H9 (cell line): Measurements from ENCODE around the gene ACSL6. TPM values are rescaled to one million over a fixed set of nuclear protein-coding genes. Genes with fewer than 3 reads are reported as not detected.
A peak's percentile ranks its signal among the peaks of the same experiment; 100 is the strongest.

Source experiments
- DNase-seq: peaks from one replicate; pipeline ENCODE4 v3.0.0-alpha.2; 2017
- H2AFZ ChIP-seq: one replicate; pipeline ENCODE4 v1.6.1; 2013; ENCODE audit warnings: mild to moderate bottlenecking, low read length, control low read depth, moderate library complexity
- H2AK5ac ChIP-seq: 2 replicates; pipeline ENCODE4 v1.6.1; 2013; ENCODE audit warnings: low read length, control low read depth, mixed read lengths; ENCODE audit not compliant: insufficient read length
- H2BK120ac ChIP-seq: one replicate; pipeline ENCODE4 v1.6.1; 2013; ENCODE audit warnings: low read depth, mild to moderate bottlenecking, low read length, control low read depth, inconsistent platforms; ENCODE audit not compliant: poor library complexity, severe bottlenecking
- H2BK12ac ChIP-seq: 2 replicates; pipeline ENCODE4 v1.6.1; 2013; ENCODE audit warnings: low read length, control low read depth, mixed read lengths, low read depth; ENCODE audit not compliant: insufficient read length
- H2BK15ac ChIP-seq: 2 replicates; pipeline ENCODE4 v1.6.1; 2013; ENCODE audit warnings: low read depth, low read length, control low read depth
- H2BK20ac ChIP-seq: one replicate; pipeline ENCODE4 v1.6.1; 2013; ENCODE audit warnings: low read depth, mild to moderate bottlenecking, low read length, control low read depth, inconsistent platforms; ENCODE audit not compliant: poor library complexity, severe bottlenecking
- H2BK5ac ChIP-seq: 2 replicates; pipeline ENCODE4 v1.6.1; 2013; ENCODE audit warnings: low read length, control low read depth, mixed read lengths; ENCODE audit not compliant: insufficient read length
- H3K14ac ChIP-seq: 2 replicates; pipeline ENCODE4 v1.6.1; 2013; ENCODE audit warnings: low read length, control low read depth; ENCODE audit not compliant: insufficient read depth
- H3K18ac ChIP-seq: 2 replicates; pipeline ENCODE4 v1.6.1; 2013; ENCODE audit warnings: low read depth, mild to moderate bottlenecking, mixed read lengths, low read length, control low read depth; ENCODE audit not compliant: insufficient read length
- H3K23ac ChIP-seq: 2 replicates; pipeline ENCODE4 v1.6.1; 2013; ENCODE audit warnings: low read length, control low read depth, mixed read lengths, low read depth; ENCODE audit not compliant: insufficient read length
- H3K23me2 ChIP-seq: 2 replicates; pipeline ENCODE4 v1.6.1; 2013; ENCODE audit warnings: low read depth, mild to moderate bottlenecking, mixed read lengths, low read length, control low read depth; ENCODE audit not compliant: insufficient read length, poor library complexity, severe bottlenecking
- H3K27ac ChIP-seq: 2 replicates; pipeline ENCODE4 v1.5.1; 2013; ENCODE audit warnings: low read length, control low read depth, mixed read lengths, low read depth; ENCODE audit not compliant: insufficient read length
- H3K27me3 ChIP-seq: 2 replicates; pipeline ENCODE4 v1.6.1; 2013; ENCODE audit warnings: low read length, control low read depth, inconsistent platforms; ENCODE audit not compliant: insufficient read depth
- H3K4ac ChIP-seq: 2 replicates; pipeline ENCODE4 v1.6.1; 2013; ENCODE audit warnings: low read depth, mild to moderate bottlenecking, control low read depth, inconsistent platforms, low read length, moderate library complexity
- H3K4me1 ChIP-seq: 2 replicates; pipeline ENCODE4 v1.6.1; 2013; ENCODE audit warnings: low read length, control low read depth, inconsistent platforms; ENCODE audit not compliant: insufficient read depth
- H3K4me2 ChIP-seq: 2 replicates; pipeline ENCODE4 v1.6.1; 2013; ENCODE audit warnings: low read length, control low read depth, mixed read lengths; ENCODE audit not compliant: insufficient read length, insufficient read depth
- H3K56ac ChIP-seq: 2 replicates; pipeline ENCODE4 v1.6.1; 2013; ENCODE audit warnings: low read depth, mild to moderate bottlenecking, mixed read lengths, low read length, control low read depth; ENCODE audit not compliant: insufficient read length
- H3K79me1 ChIP-seq: 2 replicates; pipeline ENCODE4 v1.6.1; 2013; ENCODE audit warnings: low read depth, mild to moderate bottlenecking, moderate library complexity, low read length, control low read depth, inconsistent platforms; ENCODE audit not compliant: insufficient read depth, poor library complexity, severe bottlenecking
- H3K79me2 ChIP-seq: 2 replicates; pipeline ENCODE4 v1.6.1; 2013; ENCODE audit warnings: low read length, control low read depth, inconsistent platforms; ENCODE audit not compliant: insufficient read depth
- H3K9ac ChIP-seq: 2 replicates; pipeline ENCODE4 v1.6.1; 2013; ENCODE audit warnings: low read length, control low read depth, mixed read lengths; ENCODE audit not compliant: insufficient read length; ENCODE audit errors: extremely low read depth
- H3K9me3 ChIP-seq: one replicate; pipeline ENCODE4 v1.6.1; 2013; ENCODE audit warnings: low read depth, low read length, inconsistent platforms; ENCODE audit not compliant: control insufficient read depth
- H3T11ph ChIP-seq: one replicate; pipeline ENCODE4 v1.6.1; 2013; ENCODE audit warnings: mild to moderate bottlenecking, low read length, control low read depth, inconsistent platforms
- H4K20me1 ChIP-seq: one replicate; pipeline ENCODE4 v1.6.1; 2013; ENCODE audit not compliant: control insufficient read depth, insufficient read length, insufficient read depth
- H4K5ac ChIP-seq: 2 replicates; pipeline ENCODE4 v1.6.1; 2013; ENCODE audit warnings: low read depth, mild to moderate bottlenecking, mixed read lengths, low read length, control low read depth; ENCODE audit not compliant: insufficient read length
- H4K8ac ChIP-seq: replicated peaks from 2 replicates; pipeline ENCODE4 v1.6.1; 2013; ENCODE audit warnings: low read length, control low read depth, mixed read lengths, low read depth; ENCODE audit not compliant: insufficient read length
- H4K91ac ChIP-seq: 2 replicates; pipeline ENCODE4 v1.6.1; 2013; ENCODE audit warnings: low read depth, mild to moderate bottlenecking, moderate library complexity, mixed read lengths, low read length, control low read depth; ENCODE audit not compliant: insufficient read length
- H3K27ac Mint-ChIP-seq, 3 experiments: 2 replicates in 2 of 3; 3 replicates in 1 of 3; pipeline ENCODE4 v1.8.0; 2020 to 2021; ENCODE audit warnings: mixed read lengths in 3 of 3, mild to moderate bottlenecking in 1 of 3, moderate library complexity in 1 of 3
- H3K27me3 Mint-ChIP-seq: 2 replicates; pipeline ENCODE4 v1.8.0; 2021; ENCODE audit warnings: low read depth, mild to moderate bottlenecking, moderate library complexity, mixed read lengths
- H3K36me3 Mint-ChIP-seq, 3 experiments: 2 replicates in 2 of 3; 3 replicates in 1 of 3; pipeline ENCODE4 v1.8.0; 2020 to 2021; ENCODE audit warnings: low read depth in 3 of 3, mixed read lengths in 3 of 3; ENCODE audit not compliant: insufficient read depth in 1 of 3
- H3K4me1 Mint-ChIP-seq, 2 experiments: 2 replicates each; pipeline ENCODE4 v1.8.0; 2020; ENCODE audit warnings: mixed read lengths in 2 of 2
- H3K4me3 Mint-ChIP-seq, 2 experiments: 2 replicates in 1 of 2; 3 replicates in 1 of 2; pipeline ENCODE4 v1.8.0; 2020 to 2021; ENCODE audit warnings: mild to moderate bottlenecking in 2 of 2, mixed read lengths in 2 of 2, moderate library complexity in 1 of 2
- H3K9me3 Mint-ChIP-seq, 2 experiments: 2 replicates in 1 of 2; 3 replicates in 1 of 2; pipeline ENCODE4 v1.8.0; 2020; ENCODE audit warnings: mild to moderate bottlenecking in 2 of 2, mixed read lengths in 2 of 2, moderate library complexity in 1 of 2
- WGBS: extraction: QIAGEN DNeasy Blood & Tissue Kit; methylation state at CpG from one replicate; pipeline ENCODE4 v1.1.7; 2013; ENCODE audit warnings: missing lambda C conversion rate, low lambda C conversion rate, mixed read lengths; ENCODE audit not compliant: insufficient read length; ENCODE audit errors: extremely low coverage; 5-methylcytosine and 5-hydroxymethylcytosine counted together
- total RNA-seq: library from RNA; stranded (reverse); gene quantifications from 2 replicates; pipeline ENCODE4 v1.2.1, GENCODE V29; 2021
- TF ChIP-seq, protein P1 (sequence below): fragments of 200-600 bp; sonication (generic); conservative IDR thresholded peaks from 3 replicates; pipeline ENCODE4 v1.8.0; 2021; ENCODE audit warnings: antibody characterized with exemption, mild to moderate bottlenecking

ACSL6 gene
- total RNA-seq, 1 experiment from 2014 or later: 1.6 TPM

DNA sequence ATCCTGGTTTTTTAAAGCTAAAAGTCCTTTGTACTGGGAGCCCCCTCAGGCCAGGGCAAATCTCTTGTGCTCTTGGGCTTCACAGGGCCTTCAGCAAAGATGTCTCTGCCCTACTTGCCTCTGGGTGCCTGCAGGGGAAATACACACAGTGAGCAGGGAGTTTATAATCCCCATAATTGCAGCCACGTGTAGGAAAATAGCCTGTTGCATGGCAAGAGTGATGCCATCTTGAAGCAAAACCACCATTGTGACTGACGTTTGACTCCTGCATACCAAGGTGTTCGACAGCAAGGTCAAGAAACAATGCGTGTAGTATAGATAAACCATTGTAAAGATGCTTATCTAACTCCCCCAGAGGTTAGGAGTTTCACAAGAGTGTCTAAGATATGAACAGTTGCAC is 37.6 kb upstream of the ACSL6 start:
- no peak overlapping the region for H3K18ac ChIP-seq
- H3K14ac ChIP-seq: no peak overlapping the region
- H3K27ac ChIP-seq: no peak overlapping the region
- H4K5ac ChIP-seq: no peak overlapping the region
- H3K79me2 ChIP-seq: no peaks in the 10 kb centered on the region
- H3K23ac ChIP-seq: no peak overlapping the region
- no peak overlapping the region for H3K27ac Mint-ChIP-seq
- TF ChIP-seq, protein P1, sequence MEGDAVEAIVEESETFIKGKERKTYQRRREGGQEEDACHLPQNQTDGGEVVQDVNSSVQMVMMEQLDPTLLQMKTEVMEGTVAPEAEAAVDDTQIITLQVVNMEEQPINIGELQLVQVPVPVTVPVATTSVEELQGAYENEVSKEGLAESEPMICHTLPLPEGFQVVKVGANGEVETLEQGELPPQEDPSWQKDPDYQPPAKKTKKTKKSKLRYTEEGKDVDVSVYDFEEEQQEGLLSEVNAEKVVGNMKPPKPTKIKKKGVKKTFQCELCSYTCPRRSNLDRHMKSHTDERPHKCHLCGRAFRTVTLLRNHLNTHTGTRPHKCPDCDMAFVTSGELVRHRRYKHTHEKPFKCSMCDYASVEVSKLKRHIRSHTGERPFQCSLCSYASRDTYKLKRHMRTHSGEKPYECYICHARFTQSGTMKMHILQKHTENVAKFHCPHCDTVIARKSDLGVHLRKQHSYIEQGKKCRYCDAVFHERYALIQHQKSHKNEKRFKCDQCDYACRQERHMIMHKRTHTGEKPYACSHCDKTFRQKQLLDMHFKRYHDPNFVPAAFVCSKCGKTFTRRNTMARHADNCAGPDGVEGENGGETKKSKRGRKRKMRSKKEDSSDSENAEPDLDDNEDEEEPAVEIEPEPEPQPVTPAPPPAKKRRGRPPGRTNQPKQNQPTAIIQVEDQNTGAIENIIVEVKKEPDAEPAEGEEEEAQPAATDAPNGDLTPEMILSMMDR: no peak
- no peak overlapping the region for H3K9ac ChIP-seq
- H2AK5ac ChIP-seq: no peak overlapping the region
- no peak overlapping the region for H2BK120ac ChIP-seq
- no peak overlapping the region for H2BK5ac ChIP-seq
- no peak overlapping the region for H3T11ph ChIP-seq
- H3K4me3 Mint-ChIP-seq: no peak overlapping the region
- H3K36me3 Mint-ChIP-seq: no peaks in the 10 kb centered on the region
- no peaks in the 10 kb centered on the region for H3K79me1 ChIP-seq
- H3K9me3 Mint-ChIP-seq: no peaks in the 10 kb centered on the region
- no peaks in the 10 kb centered on the region for H3K23me2 ChIP-seq
- no peak overlapping the region for H2BK15ac ChIP-seq
- no CpG with 5 or more reads among the region's 4 CpGs for WGBS
- H3K27me3 Mint-ChIP-seq: peaks cover 4% of the 10 kb centered on the region; the same call in 1 of the 2 replicates
- H3K4me2 ChIP-seq: no peak overlapping the region
- no peaks in the 10 kb centered on the region; the same call in 1 of the 2 replicates for H3K4me1 ChIP-seq
- no peak overlapping the region for H3K56ac ChIP-seq
- no peaks in the 10 kb centered on the region for H4K20me1 ChIP-seq
- peak; percentile 13 for DNase-seq
- no peak overlapping the region for H4K8ac ChIP-seq
- H3K4me1 Mint-ChIP-seq: peaks cover 13 to 16% of the 10 kb centered on the region in 2 experiments
- H2BK20ac ChIP-seq: no peak overlapping the region
- no peaks in the 10 kb centered on the region for H3K27me3 ChIP-seq
- no peak overlapping the region for H3K4ac ChIP-seq
- no peak overlapping the region for H2BK12ac ChIP-seq
- H4K91ac ChIP-seq: no peak overlapping the region
- no peaks in the 10 kb centered on the region for H3K9me3 ChIP-seq
- H2AFZ ChIP-seq: no peak overlapping the region
